GM19455 (cell line): ENCODE measurements around the gene PKN2.
"Not testable (repeated sequence)": the region's sequence is repeated elsewhere in the genome, so short reads cannot be mapped to it uniquely, and the experiment has no call there.

Experiments
- ATAC-seq: cut with Tn5 transposase; IDR thresholded peaks from one replicate; pipeline ENCODE4 v1.9.1; 2021; ENCODE audit not compliant: unreplicated experiment

The PKN2 gene

GRCh38 chr1:88678405-88678804 is 5.7 kb upstream of the PKN2 start:
- ATAC-seq = no peak

GRCh38 chr1:88680471-88680870 is 3.6 kb upstream of the PKN2 start:
- ATAC-seq = no peak

- ATAC-seq = no peak
Measured at GRCh38 chr1:88680911-88681622, 3.0 kb upstream of the PKN2 start.

- ATAC-seq = peak; percentile 45
Measured at GRCh38 chr1:88684482-88685258, 597 bp downstream of the PKN2 start.

- ATAC-seq = peak; percentile 4
Measured at GRCh38 chr1:88685259-88685620, 1.2 kb downstream of the PKN2 start.

- ATAC-seq = no peak
Measured at GRCh38 chr1:88691540-88691939, 7.5 kb downstream of the PKN2 start.

- ATAC-seq = no peak
Measured at GRCh38 chr1:88695781-88696180, 11.7 kb downstream of the PKN2 start.

GRCh38 chr1:88697503-88697902 is 13.4 kb downstream of the PKN2 start:
- no peak for ATAC-seq

- no peak for ATAC-seq
Measured at GRCh38 chr1:88698140-88698539, 14.1 kb downstream of the PKN2 start.

- no peak for ATAC-seq
Measured at GRCh38 chr1:88698764-88699163, 14.7 kb downstream of the PKN2 start.

- no peak for ATAC-seq
Measured at GRCh38 chr1:88700425-88701013, 16.4 kb downstream of the PKN2 start.

- ATAC-seq = peak; percentile 89
Measured at GRCh38 chr1:88701275-88701674, 17.2 kb downstream of the PKN2 start.

GRCh38 chr1:88701793-88702192 is 17.7 kb downstream of the PKN2 start:
- not testable (repeated sequence) for ATAC-seq

GRCh38 chr1:88708011-88708410 is 23.9 kb downstream of the PKN2 start:
- no peak for ATAC-seq

- not testable (repeated sequence) for ATAC-seq
Measured at GRCh38 chr1:88712907-88713306, 28.8 kb downstream of the PKN2 start.

- not testable (repeated sequence) for ATAC-seq
Measured at GRCh38 chr1:88716571-88716970, 32.5 kb downstream of the PKN2 start.

- no peak for ATAC-seq
Measured at GRCh38 chr1:88722492-88722891, 38.4 kb downstream of the PKN2 start.

- no peak for ATAC-seq
Measured at GRCh38 chr1:88726697-88727096, 42.6 kb downstream of the PKN2 start.

- ATAC-seq = no peak
Measured at GRCh38 chr1:88727205-88727604, 43.1 kb downstream of the PKN2 start.

GRCh38 chr1:88729297-88729696 is 45.2 kb downstream of the PKN2 start:
- no peak for ATAC-seq

- no peak for ATAC-seq
Measured at GRCh38 chr1:88730132-88730675, 46.1 kb downstream of the PKN2 start.

- no peak for ATAC-seq
Measured at GRCh38 chr1:88730995-88731394, 46.9 kb downstream of the PKN2 start.
